CD4-positive, alpha-beta T cell treated with Interferon alpha-2 for 1 hour (primary cell): ENCODE data around the gene ADAMTS4.

Experiments used
- DNase-seq, 2 donors: peaks; one replicate each; pipeline ENCODE4 v3.0.0-alpha.2; 2020 to 2022

The ADAMTS4 gene

GRCh38 chr1:161193561-161194235, 5.2 kb downstream of the ADAMTS4 start:
- DNase-seq = no peak

GRCh38 chr1:161192476-161193465, 6.1 kb downstream of the ADAMTS4 start:
- DNase-seq = peak; percentile 79 to 84

DNA sequence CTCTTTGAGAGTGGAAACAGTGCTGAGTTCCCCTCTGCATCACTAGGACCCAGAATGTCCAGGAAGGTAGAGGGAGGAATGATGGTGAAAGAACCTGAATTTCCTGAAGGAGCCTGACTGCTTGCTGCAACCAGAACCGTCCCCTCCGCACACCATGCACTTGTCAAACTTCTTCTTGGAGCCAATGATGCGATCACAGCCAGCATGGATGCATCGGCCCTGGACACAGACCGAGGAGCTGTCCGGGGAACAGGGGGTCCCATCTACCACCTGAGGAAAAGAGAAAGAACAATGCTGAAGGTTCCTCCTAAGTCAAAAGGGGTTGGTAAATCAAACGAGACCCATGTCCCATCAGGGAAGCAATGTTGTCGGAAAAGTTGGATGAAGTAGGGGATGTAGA, 6.9 kb downstream of the ADAMTS4 start:
- DNase-seq = no peak

DNA sequence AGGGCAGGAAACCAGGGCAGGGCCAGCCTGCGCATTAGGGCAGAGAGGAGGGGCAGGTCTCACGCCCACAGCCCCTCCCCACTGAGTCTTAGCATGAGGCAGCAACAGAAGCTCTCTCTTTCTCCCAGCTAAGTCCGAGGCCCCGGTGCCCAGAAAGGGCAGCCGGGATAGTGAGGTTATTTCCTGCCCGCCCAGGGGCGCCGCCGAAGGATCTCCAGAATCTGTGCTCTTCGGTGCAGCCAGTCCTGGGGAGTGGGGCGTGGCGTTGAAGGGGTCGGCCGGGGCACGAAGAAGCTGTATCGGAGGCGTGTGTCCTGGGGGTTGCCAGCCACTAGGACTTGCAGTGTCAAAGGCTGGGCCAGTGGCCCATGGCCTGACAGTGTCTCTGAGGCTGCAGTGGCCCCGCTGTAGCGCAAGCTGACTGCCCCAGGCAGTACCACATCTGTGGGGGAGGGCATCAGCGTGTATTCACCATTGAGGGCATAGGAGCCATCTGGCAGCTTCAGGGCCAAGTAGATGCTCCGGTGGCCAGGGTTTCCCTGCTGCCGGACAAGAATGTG, 7.8 kb downstream of the ADAMTS4 start:
- no peak for DNase-seq

DNA sequence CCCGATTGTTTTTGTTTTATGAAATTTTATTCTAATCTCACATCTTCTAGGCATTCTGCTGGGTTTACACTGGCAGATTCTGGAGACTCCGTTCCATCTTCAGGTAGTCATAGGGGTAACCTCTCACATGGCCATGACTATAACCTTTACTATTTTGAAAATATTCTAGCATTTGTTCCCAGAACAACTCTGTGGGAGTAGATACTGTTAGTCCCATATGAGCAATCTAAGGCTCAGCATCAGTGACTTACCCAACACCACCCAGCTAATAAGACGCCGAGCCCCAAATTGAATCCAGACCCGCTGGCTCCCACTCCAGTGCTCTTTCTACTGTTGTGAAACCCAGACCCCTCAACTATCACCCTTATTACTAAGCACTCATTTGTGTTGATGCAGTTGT, 9.8 kb downstream of the ADAMTS4 start:
- no peak for DNase-seq

GRCh38 chr1:161188381-161188780, 10.5 kb downstream of the ADAMTS4 start:
- no peak for DNase-seq

- no peak for DNase-seq
These were observed 11.5 kb downstream of the ADAMTS4 start for GRCh38 chr1:161187311-161187710.

DNA sequence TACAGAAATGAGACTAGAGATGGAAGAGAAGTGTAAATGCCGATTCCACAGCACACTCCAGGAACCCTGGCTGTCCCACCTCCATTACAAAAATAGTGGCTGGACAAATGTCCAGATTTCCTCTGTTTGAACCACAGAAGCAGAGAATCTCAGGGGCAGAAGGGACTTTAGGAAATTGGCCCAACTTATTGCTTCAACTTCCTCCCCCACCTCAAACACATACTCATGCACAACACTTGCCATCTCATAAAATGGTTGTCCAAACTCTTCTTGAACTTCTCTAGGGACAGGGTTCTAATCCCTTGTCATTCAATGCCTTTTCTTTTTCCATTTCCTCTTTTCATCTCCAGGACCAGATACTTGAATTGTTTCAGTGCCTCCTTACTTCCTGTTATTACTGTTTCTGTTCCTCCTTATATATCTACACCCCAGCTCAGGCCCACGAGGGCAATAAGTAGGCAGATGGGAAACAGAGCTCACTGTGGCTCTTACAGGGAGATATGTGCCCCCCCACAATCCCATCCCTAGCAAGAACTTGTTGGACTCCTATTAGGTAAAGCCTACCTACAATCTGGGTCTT, 13.0 kb downstream of the ADAMTS4 start:
- DNase-seq = peak; percentile 35 to 42

GRCh38 chr1:161185282-161185682, 13.6 kb downstream of the ADAMTS4 start:
- DNase-seq = peak; percentile 86 to 93

DNA sequence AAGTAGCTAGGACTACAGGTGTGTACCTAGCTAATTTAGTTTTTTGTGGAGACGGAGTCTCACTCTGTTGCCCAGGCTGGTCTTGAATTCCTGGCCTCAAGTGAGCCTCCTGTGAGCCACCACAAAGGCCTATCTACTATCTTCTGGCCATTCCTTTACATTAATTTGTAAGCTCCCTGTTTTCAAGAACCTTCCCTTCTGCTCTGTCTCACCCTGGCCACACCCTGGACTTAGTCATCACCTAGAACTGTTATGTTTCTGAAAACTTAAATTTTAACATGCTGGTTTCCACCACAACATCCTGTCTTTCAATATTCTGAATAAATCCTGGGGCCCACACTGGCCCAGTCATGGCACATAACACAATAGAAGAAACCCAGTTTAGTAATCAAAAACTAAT, 16.6 kb downstream of the ADAMTS4 start:
- peak; percentile 62 to 78 for DNase-seq

DNA sequence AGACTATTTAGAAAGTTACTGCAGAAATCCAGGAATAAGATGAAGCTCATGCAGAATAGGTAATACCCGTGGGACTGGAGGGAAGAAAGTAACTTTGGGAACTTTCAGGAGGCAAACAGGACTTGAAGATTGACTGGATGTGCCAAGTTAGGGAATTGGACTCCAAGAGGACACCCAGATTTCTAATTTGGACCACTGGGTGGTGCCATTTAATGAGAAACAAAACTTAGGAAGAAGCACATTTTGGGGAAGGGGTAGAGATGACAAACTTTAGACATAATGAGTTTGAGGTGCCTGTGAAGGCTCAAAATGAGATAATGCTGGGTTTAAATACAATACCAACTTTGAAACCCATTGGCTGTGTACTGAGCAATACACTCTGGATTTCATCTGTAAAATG, 18.2 kb downstream of the ADAMTS4 start:
- DNase-seq = peak in 1 of 2 donors; percentile 39

DNA sequence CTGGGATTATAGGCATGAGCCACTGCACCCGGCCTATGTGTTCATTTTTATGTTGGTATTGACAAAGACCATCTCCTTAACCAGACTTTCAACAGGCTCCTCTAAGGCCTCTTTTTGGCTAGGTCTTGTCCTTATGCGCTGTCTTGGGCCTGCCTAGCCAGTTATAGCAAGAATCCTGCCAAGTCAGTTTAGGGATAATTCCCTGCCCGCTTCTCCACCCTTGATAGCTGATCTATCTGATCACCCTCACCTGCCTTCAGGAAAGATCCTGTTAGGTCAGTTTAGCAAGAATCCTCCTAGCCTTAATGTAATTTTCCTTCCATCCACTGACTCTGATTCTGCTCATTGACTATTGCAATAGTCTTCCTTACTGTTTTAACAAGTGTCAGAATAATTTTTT, 19.2 kb downstream of the ADAMTS4 start:
- no peak for DNase-seq

DNA sequence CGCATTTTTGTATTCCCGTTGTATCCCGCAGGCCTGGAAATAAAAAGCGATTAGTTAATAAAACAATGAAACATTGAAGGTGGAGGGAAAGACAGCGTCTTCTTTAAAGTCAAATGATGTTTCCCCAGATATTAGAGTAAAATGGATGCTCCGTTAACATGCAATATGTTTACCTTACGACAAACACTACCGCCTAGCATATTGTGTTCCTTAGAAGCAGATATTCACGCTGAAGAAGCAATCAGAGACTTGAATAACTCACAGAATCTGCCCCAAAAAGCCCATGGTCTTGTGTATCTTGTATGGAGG, 21.0 kb downstream of the ADAMTS4 start:
- DNase-seq = no peak

DNA sequence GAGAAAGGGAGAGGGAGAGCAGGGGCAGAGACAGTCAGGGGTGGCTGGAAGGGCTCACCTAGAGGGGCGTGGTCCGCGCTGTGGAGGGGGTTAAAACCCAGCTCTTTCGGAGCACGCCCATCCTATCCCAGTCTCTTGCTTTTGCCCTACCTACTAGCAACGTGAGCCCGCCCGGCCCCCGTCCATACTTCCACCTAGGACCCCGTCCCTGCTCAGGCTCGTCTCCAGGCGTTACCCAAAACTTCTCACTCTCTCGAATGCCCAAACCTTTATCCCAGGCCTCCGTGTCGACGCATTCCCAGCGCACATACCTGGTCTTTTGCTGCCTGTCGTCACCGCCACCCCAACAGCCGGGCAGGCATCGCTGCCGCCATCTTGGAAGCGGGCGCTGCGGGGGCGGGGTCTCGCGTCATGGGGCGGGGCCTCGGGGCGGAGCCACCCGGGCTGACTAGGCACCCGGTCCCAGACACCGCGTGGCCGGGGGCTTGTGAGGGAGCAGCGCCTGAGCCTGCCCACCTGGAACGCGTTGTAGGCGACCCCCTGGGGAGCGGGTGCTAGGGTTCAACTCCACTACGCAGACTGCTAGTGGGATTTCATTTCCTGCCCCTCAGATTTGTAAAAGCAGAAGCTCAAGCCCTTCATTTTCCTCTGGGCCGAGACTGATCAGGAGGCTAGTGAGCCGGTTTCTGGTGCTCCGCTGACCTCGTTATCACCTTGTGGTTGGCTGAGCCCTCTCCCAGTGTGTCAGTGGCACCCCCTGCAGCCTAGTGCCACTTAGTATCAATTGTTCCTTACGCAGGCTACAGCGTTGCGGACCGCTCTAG, 21.5 kb downstream of the ADAMTS4 start, which contains the start of gene B4GALT3:
B4GALT3 (minus strand) TSS at position 396 of the 824 bp plus-strand sequence. CDS start 1,447 bp downstream, outside the sequence.
- DNase-seq = peak; percentile 87 to 94

DNA sequence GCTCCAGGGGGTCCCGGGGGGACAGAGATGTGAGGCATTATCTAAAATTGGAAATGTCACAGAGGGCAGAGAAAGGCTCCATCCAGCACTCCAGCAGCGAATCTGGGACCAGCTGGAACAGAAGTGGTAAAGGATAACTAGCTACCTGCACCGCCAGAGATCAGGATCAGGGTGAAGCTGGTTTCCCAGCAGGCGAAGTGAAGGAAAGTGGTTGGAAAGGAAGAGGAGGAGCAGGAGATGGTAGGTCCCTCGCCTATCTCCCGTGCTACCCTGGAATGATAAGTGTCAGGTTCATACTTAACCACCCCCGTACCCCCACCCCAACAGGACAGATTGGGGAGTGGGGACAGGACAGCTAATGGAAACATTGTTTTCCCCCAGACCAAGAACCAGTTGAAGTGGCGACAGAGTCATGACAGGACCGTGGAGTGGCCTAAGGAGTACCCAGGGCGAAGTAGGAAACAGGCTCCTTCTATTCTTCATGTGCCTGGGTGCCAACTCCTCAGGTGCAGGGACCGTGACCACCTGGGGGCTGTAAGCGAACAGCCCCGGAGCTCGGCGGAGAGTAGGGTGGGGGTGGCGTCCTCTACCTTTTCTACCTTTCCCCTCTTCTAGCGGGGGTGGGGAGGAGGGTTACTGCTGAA, 22.3 kb downstream of the ADAMTS4 start:
- no peak for DNase-seq

- no peak for DNase-seq
These were observed 22.9 kb downstream of the ADAMTS4 start for GRCh38 chr1:161175771-161176453.

- no peak for DNase-seq
These were observed 23.9 kb downstream of the ADAMTS4 start for GRCh38 chr1:161174911-161175310.

DNA sequence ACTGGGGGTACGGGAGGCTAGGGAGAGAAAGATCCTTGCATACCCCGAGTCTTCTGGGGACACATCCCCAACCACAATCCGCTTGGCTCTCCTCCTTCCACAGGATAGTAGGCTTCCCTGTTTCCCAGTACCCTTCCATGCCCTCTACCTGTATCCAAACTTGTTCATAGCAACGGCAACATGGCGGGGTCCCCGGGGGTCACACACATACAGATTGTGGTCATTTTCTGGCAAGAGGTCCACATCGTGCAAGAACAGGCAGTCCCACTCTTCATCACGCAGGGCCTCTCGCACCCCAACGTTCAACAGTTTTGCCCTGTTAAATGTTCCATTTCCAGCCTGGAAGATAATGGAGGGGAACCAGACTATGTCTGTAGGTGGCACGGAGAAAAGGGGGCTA, 25.1 kb downstream of the ADAMTS4 start:
- no peak for DNase-seq

- no peak for DNase-seq
These were observed 26.0 kb downstream of the ADAMTS4 start for GRCh38 chr1:161172776-161173376.

GRCh38 chr1:161172349-161172748, 26.5 kb downstream of the ADAMTS4 start:
- no peak for DNase-seq

DNA sequence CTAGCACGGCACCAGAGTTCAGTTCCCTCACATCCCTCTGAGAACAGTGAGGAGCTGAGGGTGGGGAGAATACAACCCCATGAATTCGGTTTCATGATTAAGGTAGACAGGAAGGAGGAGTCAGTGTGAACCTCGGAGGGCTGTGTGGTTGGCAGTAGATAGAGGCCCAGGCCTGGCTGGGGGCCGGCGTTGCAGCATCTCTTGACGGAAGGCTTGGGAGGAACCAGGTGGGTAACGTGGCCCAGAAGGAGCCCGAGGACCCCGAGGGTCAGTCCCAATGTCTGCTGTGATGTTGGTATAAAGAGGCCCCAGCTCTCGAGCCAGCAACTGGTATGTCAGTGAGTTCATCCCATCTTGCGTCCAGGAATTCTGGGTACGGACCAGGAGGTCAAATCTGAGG, 27.2 kb downstream of the ADAMTS4 start:
- no peak for DNase-seq
